ENCODE data around the gene TEKT3.

TEKT3 gene

DNA sequence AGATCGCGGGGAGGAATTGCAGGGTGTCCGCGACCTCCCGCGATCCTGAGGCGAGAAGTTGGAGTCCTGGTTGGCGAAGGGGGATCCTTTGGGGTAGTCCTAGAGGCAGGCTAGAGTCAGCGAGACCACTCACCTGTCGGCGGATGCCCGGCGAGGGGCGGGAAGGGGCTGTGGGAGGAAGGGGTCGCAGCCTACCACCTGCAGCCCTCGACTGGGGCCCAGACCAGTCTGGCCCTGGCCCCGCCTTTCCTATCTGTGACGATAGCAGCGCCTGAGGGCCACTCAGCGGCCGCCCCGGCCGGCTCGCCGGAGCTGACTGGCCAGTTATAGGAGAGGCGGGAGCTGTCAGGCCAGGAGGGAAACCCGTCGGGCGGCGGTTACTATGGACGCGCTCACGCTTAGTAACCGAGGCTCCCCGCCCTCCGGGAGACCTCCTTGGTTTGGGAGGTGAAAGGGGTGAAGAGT, at the start of gene TEKT3:
TEKT3 (minus strand) TSS at position 213 of the 465 bp plus-strand sequence. CDS start 10,012 bp downstream, outside the sequence.
- DNase-seq (ENCODE audit: low spot score): no peak

DNA sequence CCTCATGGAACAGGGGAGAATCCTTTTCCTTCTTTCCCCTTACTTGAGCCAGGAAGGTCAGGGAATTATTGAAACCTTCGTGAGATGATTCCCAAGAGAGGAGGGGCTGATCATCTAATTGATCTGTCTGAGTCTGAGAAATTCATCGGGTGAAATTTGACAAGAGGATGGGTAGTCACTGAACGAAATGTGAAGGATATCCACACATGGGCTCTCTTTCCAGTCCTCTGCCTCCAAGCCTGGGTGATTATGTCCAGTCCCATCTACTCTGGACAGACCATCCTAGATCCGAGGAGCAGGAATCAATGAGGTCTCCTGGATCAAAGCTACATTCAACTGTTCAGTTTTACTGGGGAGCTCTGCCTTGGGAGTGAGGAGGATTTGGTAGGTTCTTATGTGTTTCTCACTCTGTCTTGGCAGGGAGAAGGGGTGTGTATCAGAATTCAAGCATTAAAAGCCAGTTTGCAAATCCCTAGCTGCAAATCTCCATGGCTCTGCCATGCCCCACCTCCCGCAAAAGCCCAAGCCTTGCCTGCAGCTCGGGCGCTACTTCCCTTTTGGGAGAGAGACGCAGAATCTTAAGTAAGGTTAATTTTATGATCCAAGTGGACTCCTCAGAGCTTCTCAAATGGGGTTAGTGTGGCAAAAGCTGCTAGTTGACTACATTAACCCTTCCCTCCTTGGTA, 47.1 kb upstream of the TEKT3 start:
- DNase-seq (ENCODE audit: low spot score): no peak

DNA sequence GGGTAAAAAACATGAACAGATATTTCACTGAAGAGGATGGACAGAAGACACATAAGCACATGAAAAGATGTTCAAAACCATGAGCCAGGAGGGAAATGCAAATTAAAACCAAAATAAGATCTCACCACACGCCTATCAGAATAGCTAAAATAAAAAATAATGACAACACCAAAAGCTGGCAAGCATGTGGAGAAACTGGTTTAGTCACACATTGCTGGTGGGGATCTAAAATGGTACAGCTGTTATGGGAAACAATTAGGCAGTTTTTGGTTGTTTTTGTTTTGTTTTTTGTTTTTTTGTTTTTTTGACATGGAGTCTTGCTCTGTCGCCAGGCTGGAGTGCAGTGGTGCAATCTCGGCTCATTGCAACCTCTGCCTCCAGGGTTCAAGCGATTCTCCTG, 44.7 kb upstream of the TEKT3 start:
- DNase-seq (ENCODE audit: low spot score): no peak

DNA sequence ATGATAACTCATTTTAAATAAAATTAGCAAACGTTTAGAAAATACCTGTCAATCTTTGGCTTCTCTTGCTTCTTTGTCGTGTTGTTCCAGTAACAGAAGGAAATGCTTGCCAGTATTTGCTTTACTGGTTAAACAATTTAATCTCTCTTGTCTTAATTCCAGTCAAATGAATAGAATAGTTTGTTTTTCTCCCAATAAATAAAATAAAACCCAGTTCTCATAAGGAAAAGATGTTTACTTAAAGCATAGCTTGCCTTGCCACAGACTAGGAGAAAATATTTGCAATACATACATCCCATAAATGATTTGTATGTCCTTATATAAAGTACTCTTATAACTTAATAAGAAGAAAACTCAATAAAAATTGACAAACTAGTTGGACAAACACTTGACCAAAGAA, 43.9 kb upstream of the TEKT3 start:
- DNase-seq (ENCODE audit: low spot score): no peak

DNA sequence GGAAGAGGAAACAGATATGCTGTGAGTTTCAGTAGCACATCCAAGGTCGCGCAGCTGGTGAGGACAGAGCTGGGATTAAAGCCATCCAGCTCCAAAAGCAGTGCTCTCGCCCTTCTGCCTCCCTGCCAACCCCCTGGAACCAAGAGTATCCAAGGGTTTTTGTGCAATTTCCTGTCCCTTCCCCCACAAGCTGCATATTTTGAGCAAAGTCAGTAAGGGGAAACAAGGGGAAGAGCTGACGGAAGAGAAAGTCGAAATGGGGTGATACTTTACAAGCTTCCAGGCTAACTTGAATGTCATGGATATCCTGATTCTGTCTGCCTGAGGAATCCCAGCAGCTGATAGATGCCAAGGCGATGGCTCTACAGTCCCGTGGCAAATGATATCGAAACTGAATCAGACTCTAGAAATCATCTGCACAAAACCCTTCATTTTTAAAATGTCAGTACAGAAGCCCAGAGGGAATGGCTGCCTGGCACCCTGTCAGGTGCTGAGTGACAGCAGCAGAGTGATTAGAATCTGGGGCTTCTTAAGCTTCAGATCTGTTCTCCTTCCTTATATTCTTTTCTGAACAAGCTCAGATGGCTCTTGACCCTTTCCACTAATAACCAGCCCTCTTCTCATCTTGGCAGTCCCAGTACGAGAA, 42.9 kb upstream of the TEKT3 start:
- no peak for DNase-seq (ENCODE audit: low spot score)

DNA sequence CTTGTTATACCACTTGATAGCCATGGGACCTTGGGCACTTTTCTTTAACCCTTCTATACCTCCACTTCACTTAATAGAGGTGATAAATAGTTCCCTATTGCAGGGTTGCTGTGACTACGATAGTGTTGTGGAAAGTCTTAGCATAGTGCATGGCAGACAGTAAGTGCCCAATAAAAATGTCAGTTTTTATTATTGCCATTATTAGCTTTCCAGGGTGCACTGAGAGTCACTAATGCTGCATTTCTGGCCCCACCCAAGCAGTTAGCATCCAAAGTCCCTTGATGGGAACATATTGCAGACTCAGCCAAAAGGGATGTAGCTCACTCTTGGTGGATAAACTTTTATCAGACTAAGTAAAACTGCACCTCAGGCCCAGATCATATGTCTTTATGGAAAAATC, 41.5 kb upstream of the TEKT3 start:
- DNase-seq (ENCODE audit: low spot score): no peak

DNA sequence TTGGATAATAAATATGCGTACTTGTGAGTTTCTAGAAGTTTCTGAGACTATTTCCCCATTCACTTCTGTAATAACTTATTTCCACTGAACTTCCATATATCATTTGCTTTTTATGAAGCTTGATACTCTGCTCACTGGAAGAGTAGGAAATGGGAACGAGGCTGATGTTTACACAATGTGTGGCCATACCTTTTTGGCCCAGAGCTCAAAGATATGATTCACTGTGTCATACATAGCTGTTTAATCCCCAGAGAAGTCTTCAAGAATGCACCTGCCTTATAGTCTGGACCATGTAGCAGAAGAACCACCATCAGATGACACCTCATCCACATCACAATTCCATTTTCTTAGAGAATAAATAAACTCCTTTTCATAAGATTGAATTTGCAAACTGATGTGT, 40.3 kb upstream of the TEKT3 start:
- no peak for DNase-seq (ENCODE audit: low spot score)

DNA sequence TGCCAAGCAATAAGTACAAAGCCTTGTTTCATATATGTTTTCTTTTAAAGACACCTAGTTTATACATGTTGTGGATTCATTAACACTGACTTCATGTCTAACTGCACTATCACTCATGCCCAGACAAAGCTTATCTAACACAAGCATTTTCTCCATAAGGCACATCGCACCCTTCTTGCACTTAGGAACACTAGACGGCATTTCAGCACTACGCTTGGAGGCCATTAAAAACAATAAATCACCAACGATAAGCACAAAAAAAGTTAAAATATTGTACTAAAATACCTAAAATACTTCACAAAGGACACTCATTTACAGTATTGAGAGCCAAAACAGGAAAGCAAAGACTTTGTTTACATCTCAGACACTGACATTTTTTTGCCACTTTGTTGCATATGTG, 39.0 kb upstream of the TEKT3 start:
- DNase-seq (ENCODE audit: low spot score): no peak

DNA sequence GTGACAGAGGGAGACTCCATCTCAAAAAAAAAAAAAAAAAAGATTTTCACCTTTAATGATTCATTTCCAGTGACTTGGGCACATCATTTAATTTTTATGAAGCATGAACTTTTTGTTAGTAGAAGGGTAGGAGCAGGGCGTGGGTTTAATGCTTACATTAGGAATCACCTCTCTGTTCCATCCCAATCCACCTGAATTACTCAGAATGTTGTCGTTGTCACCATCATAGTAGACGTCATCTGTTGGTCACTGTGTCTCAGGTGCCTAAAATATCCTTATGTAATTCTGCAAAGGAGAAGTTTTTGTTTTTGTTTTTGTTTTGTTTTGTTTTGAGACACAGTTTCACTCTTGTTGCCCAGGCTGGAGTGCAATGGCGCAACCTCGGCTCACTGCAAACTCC, 38.3 kb upstream of the TEKT3 start:
- DNase-seq (ENCODE audit: low spot score): no peak

DNA sequence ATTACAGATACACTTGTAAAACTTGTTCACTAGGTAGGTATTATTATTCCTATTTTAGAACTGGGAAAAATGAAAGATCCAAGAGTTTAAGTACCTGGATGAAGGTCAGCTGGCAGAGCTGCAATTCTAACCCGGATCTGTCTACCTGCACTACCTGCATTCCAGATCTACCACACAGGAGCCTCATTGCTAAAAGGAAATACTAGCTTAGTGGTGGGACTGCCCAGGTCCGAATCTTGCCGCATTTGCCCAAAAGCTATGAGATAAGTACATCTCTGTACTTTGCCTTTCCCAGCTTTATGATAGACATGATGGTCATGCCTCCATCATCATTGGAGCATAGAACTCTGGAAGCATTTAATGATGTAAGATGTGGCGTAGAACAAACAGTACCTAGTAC, 36.8 kb upstream of the TEKT3 start:
- no peak for DNase-seq (ENCODE audit: low spot score)

DNA sequence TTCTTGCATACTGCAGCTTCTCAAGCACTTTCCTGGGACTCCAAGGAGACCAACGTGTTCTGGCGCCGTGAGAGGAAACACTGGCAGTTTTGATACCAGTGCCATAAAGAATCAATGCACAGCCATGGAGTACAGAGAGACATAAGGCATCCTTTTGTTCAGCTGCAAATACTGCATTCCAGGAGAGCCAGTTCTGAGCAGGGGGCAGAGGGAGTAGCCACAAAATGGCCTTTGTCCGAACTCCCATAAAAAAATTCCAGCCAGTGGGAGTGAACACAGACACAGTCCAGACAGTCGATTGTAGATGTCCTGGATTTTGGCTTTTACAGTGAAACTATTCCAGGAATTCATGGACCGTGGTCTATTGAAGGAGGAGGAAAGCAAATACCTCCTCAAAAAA, 36.2 kb upstream of the TEKT3 start:
- DNase-seq (ENCODE audit: low spot score): no peak

DNA sequence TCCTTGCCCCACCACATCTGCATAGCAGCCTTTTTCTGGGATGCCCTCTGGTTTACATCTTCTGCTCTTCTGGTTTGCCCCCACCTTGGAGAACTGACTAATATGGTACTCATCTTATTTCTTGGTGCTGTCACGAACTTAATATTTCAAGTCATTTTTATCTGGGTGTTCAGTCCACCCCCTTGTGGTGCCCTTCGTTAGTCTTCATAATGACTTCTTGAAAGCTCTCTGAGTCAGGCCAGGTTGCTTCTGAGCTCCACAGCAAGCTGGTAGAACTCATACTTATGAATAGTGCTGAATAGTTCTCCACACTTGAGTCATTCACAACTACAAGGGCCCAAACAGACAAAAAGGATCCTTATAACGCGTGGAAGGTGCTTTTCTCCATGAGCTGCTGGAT, 35.8 kb upstream of the TEKT3 start:
- DNase-seq (ENCODE audit: low spot score): no peak

DNA sequence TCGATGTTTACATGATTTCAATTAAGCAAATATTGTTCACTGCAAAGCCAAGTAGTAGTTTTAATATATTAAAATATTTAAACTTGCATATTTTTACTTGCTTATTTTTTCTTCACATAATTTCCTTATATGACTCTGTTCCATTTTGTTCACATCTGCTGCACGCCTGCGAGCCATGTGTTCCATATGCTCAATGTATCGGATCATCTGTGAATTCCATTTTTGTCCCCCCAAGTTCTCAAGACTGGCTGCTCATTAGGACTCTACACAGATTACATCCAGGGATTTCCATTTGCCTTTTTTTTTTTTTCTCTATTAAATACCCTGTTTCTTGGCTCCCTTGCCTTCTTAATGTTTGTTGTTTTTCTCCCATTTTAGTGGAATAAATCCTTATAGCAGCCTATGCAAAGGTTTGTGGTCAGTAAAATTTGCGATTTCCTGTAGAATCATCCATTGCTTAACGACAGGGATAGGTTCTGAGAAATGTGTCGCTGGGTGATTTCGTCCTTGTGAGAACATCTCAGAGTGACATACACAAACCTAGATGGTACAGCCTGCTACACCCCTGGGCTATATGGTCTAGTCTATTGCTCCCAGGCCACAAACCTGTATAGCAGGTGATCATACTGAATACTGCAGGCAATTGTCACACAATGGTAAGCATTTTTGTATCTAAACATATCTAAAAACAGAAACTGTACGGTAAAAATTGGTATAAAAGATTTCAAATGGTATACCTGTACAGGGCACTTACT, 30.2 kb upstream of the TEKT3 start:
- no peak for DNase-seq (ENCODE audit: low spot score)

DNA sequence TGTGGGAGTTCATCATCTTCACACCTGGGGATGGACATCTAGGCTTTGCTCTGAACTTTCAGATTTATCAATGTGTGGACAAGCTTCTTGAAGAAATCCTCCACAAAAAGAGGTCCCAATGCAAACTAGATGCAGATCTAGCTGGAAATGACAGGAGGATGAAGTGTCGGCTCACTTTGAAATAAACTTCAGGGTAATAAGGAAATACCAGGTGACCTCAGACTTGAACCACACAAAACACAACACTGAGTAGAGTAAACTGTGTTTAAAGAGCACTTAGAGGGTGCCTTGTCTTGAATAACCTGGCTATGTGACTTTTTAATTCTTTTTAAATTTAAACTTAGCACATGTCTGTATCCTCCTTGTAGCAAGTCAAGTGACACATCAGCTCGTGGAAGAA, 27.2 kb upstream of the TEKT3 start:
- DNase-seq (ENCODE audit: low spot score): no peak

DNA sequence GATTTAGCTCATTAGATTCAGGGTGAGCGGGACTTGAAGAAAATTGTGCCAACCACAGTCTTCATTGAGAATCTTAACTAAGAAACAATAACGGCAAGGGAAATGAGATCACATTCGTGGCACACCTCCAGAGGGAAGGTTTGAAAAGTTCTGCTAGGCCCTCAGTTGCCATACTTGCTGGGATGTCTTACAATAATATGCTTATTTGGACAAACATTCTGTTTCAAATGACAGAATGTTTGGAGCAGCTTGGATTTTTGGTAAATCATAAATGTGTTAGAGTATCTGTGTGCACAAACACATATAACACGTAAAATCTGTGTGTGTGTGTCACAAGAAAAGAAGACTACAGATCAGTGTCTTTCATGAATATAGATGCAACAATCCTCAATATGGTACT, 24.6 kb upstream of the TEKT3 start:
- DNase-seq (ENCODE audit: low spot score): no peak

DNA sequence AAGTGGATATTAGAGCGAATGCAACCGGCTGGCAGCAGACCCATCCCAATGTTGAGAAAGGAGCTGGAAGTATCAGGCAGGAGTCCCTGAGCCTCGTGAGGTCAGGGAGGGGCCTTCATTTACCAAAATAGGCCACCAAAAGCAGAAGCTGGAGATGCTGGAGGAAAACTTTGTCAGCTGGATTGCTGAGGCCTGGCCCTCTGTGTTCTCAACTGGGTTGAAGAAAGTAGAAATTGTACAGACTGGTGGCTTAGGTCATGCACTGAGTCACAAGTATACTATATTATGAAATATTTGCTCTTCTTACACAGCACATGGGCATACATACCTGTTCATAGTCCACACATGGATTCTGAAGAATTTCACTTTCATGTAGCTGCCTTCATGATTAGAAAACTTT, 23.2 kb upstream of the TEKT3 start:
- DNase-seq (ENCODE audit: low spot score): no peak

DNA sequence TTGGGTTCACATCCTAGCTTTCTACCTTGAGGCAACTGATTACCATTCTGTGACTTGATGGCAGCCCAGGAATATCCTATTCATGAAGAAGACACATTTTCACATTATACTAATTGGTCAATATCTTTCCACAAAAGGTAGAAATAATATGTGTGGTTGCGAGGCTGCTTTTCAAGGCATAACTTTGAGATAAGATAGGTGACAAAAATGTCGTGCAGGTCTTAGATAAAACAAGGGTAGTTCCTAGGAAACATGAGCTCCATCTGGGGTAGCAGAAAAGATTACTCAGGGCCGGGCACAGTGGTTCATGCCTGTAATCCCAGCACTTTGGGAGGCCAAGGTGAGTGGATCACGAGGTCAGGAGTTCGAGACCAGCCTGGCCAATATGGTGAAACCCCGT, 22.3 kb upstream of the TEKT3 start:
- no peak for DNase-seq (ENCODE audit: low spot score)

DNA sequence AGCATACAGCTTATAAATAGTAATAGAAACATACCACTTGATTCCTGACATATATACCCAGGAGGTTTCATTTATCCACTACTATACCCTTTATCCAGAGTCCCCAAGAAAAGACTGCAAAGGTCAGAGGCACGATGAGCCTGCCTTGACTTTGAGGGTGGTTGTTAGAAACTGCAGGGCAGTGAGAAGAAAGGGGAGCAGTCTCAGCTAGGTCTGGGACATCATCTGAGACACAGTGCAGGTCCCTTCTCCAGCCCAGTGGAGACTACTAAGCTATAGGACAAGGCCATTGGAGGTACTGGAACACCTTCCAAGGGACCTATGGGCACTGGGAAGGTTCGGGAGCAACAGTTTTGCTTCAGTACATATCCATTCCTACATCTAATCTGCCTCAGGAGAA, 20.2 kb upstream of the TEKT3 start:
- no peak for DNase-seq (ENCODE audit: low spot score)

DNA sequence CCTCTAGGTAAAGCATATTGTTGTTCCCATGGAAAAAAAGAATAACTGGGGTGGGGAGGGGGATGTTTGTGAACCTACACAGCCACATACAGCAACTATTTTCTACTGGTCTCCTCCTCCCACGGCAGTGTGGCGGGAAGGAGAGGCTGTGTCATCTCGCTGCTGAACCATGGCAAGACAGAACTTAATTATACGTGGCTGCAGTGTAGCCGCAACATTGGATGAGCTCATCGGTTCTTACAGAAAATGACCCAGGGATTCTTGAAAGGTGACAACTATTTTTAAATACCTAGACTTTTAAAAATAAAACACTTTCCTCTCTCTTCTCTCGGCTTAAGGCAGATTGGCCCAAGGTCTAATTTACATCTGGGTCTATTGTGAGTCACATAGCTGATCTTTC, 19.8 kb upstream of the TEKT3 start:
- DNase-seq (ENCODE audit: low spot score): no peak

DNA sequence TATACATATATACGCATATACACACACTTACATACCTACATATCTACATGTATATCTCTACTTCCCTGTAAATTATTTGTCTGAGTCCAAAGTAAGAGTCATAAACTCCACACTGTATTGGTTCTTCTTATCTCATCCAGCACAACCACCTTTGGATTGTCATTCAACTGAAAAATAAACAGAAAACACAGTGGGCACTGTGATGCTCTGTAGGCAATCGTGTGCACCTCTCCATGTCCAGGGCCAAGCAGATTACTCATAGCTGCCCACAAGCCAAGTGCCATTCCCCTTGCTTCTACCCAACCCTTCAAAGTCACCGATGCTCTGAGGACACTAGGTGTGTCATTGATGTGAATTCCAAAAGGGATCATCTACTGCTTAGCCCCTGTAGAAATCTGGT, 12.9 kb upstream of the TEKT3 start:
- DNase-seq (ENCODE audit: low spot score): no peak

DNA sequence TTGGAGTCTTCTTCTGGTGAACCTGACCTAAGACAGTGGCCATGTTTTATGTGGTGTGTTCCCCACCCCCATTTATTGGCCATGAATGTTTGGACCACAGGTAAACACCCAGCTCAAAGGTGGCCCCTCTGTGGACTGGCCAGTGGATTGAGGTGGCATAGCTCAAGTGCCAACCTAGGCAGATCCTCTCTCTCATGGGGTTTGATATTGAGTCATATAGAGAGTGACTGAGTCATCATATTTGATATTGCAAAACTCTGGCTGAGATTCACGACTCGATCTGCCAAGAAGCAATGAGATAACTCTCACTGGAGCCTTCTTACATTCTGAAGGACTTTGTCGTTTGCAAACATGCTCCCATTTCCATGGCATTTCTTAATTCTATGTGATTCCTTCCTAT, 10.5 kb upstream of the TEKT3 start:
- no peak for DNase-seq (ENCODE audit: low spot score)

DNA sequence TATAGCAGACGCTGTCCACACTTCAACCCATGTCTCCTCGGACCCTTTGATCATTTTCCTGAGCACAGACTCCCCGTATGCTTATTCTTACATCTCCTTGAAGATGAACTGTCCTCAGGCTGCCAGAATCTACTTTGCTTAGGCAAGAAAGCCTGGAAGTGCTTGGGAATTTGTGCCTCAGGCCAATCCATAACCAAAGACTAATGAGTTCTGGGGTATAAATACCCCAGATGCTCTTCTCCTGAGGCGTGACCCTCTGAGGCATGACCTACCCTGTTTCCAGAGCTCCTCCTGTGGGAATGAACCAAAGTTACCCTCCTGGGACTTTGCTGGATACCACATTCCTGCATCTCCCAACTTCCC, 10.1 kb upstream of the TEKT3 start:
- no peak for DNase-seq (ENCODE audit: low spot score)

DNA sequence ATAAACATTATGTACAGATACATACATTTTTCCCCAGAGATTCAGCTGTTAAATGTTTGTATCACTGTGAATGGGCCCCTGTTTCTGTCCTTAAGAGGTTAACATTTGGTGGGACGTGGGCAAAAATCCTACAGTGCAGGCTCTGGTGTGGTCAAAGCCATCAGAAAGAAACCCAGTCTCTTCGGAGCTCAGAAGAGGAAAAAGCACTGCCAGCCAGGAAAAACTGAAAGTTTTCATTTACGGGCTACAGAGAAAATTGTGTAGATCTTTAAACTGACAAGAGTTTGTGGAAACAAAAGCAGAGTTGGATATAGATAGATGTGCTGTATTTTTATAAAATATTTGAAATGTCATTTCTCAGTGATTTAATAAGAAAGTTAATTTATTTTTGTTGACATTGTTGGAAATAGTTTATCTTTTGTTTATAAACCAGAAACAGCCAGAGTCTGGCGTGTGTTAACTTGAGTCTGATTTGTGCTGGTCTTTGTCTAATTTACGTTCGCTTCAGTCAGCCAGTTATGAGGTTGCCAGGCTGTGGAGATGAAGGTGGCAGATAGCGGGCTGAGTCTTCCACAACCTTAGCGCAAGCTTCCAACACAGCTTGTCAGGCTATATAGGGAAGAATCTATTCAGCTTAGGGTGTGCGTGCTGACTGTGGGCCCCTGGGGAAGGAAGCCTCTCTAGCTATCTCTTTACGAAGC, 9.5 kb upstream of the TEKT3 start:
- no peak for DNase-seq (ENCODE audit: low spot score)
